Limb (tissue), 2 donors: ENCODE results near the gene OPN3.

ENCODE experiments used
- DNase-seq, 2 donors: peaks; one replicate each; pipeline ENCODE4 v3.0.0-alpha.2; 2016; ENCODE audit errors: extremely low spot score in 2 of 2

Gene OPN3

GRCh38 chr1:241590719-241591118 is 49.5 kb downstream of the OPN3 start:
- no peak for DNase-seq

GRCh38 chr1:241589521-241589920 is 50.6 kb downstream of the OPN3 start:
- DNase-seq: no peak

- no peak for DNase-seq
Observed at GRCh38 chr1:241586905-241587512, 53.2 kb downstream of the OPN3 start.

DNA sequence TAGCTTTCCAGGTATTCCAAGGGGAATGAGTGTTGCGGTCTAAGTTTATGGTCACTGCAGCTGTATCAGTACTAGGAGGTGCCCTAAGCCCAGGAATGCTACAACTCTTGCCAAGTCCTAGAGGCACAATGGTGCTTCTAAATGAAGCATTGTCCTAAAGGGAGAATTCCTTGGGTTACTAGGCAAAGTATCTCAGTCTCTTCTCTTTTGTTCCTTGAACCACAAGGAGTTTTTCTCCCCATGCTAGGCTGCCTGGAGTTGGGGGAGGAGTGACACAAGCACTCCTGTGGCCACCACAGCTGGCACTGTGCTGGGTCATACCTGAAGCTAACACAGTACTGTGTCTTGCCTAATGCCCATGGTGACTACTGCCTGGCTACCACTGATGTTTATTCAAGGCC is 57.2 kb downstream of the OPN3 start:
- DNase-seq: no peak

GRCh38 chr1:241579434-241579833 is 60.7 kb downstream of the OPN3 start:
- DNase-seq: no peak

DNA sequence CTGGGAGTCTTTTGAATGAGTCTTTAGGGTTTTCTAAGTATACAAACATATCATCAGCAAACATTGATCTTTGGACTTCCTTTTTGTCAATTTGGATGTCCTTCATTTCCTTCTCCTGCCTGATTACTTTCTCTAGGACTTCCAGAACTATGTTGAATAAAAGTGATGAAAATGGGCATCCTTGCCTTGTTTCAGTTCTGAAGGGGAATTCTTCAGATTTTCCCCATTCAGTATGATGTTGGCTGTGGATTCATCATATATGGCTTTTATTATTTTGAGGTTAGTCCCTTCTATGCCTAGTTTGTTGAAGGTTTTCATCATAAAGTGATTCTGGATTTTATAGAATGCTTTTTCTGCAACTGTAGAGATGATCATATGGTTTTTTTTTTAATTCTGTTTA is 66.0 kb downstream of the OPN3 start:
- DNase-seq: no peak

DNA sequence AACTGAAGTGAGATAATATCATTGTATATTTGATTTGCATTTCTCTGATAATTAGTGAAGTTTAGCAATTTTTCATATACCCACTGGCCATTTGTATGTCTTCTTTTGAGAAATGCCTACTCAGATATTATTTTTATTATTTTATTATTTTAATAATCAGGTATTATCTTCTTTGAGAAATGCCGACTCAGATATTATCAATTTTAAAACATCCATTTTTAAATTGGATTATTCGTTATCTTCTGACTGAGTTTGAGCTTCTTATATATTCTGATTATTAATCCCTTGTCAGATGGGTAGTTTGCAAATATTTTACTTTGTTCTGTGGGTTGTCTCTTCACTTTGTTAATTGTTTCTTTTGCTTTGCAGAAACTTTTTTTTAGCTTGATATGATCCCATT is 70.3 kb downstream of the OPN3 start:
- DNase-seq: no peak

- DNase-seq: no peak
Observed at GRCh38 chr1:241560849-241561187, 79.4 kb downstream of the OPN3 start.

GRCh38 chr1:241560146-241560848 is 79.9 kb downstream of the OPN3 start:
- DNase-seq: no peak

GRCh38 chr1:241557551-241558193 is 82.5 kb downstream of the OPN3 start:
- DNase-seq: no peak

DNA sequence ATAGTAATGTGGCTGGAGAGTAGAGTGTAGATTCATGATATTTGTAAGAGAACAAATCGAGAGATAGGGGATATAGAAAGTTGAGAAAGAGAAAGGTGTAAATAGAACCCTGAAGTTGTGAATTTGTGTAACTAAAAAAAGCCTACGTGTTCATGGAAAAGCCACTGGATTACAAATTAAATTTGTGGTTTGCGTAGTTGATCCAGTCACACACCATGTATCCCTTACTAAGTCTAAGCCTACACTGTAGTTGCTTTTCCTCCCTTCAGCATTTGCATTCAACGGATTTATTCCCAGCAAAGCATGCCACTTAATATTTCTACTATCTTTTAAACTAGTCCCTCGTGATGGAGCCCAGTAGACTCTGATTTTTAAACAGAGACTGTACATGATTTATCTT is 83.1 kb downstream of the OPN3 start:
- DNase-seq: no peak

DNA sequence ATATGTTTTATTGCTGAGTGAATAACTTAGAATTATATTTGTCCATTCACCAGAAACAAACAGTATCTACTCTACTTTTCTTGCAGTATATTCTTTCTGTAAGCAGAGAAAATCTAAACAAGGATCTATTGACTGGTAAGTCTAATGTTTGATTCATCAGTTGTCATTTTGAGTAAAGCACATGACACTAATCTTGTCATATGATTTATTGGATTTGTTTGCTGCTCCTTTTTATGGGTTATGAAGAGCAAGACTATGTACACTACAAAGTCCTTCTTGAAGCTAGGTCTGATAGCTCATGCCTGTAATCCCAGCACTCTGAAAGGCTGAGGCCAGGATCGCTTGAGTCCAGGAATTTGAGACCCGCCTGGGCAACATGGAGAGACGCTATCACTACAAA is 84.6 kb downstream of the OPN3 start:
- DNase-seq: no peak

GRCh38 chr1:241553886-241554592 is 86.1 kb downstream of the OPN3 start:
- DNase-seq: no peak

- no peak for DNase-seq
Observed at GRCh38 chr1:241551759-241552638, 88.2 kb downstream of the OPN3 start.

DNA sequence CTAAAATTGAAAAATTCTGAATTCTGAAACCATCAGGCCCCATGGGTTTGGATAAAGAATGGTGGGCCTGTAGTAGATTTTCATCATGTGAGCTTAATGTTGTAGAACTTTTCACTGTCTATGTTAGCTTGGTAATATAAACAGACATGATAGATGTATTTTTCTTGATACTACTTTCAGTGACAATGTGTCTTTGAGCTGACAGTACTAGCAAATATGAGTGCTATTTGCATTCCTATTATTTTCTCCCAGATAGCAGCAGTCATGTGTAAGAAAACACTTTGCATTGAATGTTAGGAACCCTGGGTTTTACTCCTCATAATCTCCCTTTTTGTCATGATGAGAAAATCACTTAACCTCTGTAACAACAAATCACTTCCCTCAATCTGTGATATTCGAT is 89.9 kb downstream of the OPN3 start:
- DNase-seq: no peak

DNA sequence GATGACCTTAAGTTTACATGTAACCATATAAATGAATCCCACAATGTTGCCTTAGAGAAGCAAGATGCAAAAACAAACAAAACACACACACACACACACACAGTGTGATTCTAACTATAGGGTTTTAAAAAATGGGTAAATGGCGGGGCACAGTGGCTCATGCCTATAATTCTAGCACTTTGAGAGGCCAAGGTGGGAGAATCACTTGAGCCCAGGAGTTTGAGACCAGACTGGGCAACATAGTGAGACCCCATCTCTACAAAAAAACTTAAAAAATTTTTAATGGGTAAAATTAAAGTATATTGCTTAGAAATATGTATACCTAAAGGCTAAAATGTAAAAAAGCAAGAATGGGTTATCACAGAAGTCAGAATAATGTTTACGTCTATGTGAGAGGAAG is 92.2 kb downstream of the OPN3 start:
- DNase-seq: no peak
